NCI-H748 (cell line): Measurements from ENCODE around the gene OXNAD1.

Experiments
- DNase-seq: peaks from one replicate; lab custom pipeline; 2025; ENCODE audit not compliant: unreplicated experiment; lab: John Stamatoyannopoulos, UW

Gene OXNAD1

GRCh38 chr3:16264708-16265454 lies at the start of gene OXNAD1, which contains the start of gene DPH3:
Gene OXNAD1 (plus strand): TSS chr3:16265212. CDS start chr3:16270953, 5,741 bp downstream.
Gene DPH3 (minus strand): TSS chr3:16264943. CDS start chr3:16264876, 67 bp downstream.
- peak; percentile 98 for DNase-seq

- DNase-seq = no peak
Observed at GRCh38 chr3:16216373-16216935, 48.6 kb upstream of the OXNAD1 start.

- DNase-seq = no peak
Observed at GRCh38 chr3:16219777-16220176, 45.2 kb upstream of the OXNAD1 start.

- no peak for DNase-seq
Observed at GRCh38 chr3:16221990-16222389, 43.0 kb upstream of the OXNAD1 start.

GRCh38 chr3:16222547-16222946 lies 42.5 kb upstream of the OXNAD1 start:
- no peak for DNase-seq

- no peak for DNase-seq
Observed at GRCh38 chr3:16224325-16224724, 40.7 kb upstream of the OXNAD1 start.

- no peak for DNase-seq
Observed at GRCh38 chr3:16227566-16227965, 37.4 kb upstream of the OXNAD1 start.

GRCh38 chr3:16229681-16230080 lies 35.3 kb upstream of the OXNAD1 start:
- no peak for DNase-seq

- DNase-seq = no peak
Observed at GRCh38 chr3:16231983-16232382, 33.0 kb upstream of the OXNAD1 start.

- no peak for DNase-seq
Observed at GRCh38 chr3:16233806-16234205, 31.2 kb upstream of the OXNAD1 start.

- no peak for DNase-seq
Observed at GRCh38 chr3:16234281-16234680, 30.7 kb upstream of the OXNAD1 start.

- no peak for DNase-seq
Observed at GRCh38 chr3:16236030-16236639, 28.9 kb upstream of the OXNAD1 start.

GRCh38 chr3:16236856-16237393 lies 28.1 kb upstream of the OXNAD1 start:
- DNase-seq = no peak

- DNase-seq = no peak
Observed at GRCh38 chr3:16239086-16239770, 25.8 kb upstream of the OXNAD1 start.

GRCh38 chr3:16239780-16240179 lies 25.2 kb upstream of the OXNAD1 start:
- no peak for DNase-seq

- DNase-seq = no peak
Observed at GRCh38 chr3:16240229-16241023, 24.6 kb upstream of the OXNAD1 start.

GRCh38 chr3:16241225-16241624 lies 23.8 kb upstream of the OXNAD1 start:
- DNase-seq = no peak

GRCh38 chr3:16242177-16242576 lies 22.8 kb upstream of the OXNAD1 start:
- DNase-seq = no peak

GRCh38 chr3:16243706-16244490 lies 21.1 kb upstream of the OXNAD1 start:
- no peak for DNase-seq

GRCh38 chr3:16245609-16246008 lies 19.4 kb upstream of the OXNAD1 start:
- no peak for DNase-seq
